PFSK-1 (cell line): ENCODE data around the gene KEAP1.

Experiments
- FOXP2 ChIP-seq: optimal IDR thresholded peaks from 2 replicates; pipeline ENCODE3; 2011; ENCODE audit warnings: borderline replicate concordance, control low read depth, inconsistent platforms; ENCODE audit not compliant: insufficient read depth; ENCODE audit errors: extremely low read length, extremely low read depth
- POLR2AphosphoS5 ChIP-seq: IDR thresholded peaks from 2 replicates; pipeline ENCODE4 v1.6.1; 2012; ENCODE audit warnings: low read depth, mild to moderate bottlenecking, control low read depth, low read length, moderate library complexity
- REST ChIP-seq, 2 experiments: IDR thresholded peaks; 2 replicates each; pipeline versions ENCODE4 v1.6.1 to v1.8.0; 2011 to 2012; ENCODE audit warnings: low read depth in 2 of 2, low read length in 2 of 2, control low read depth in 1 of 2, inconsistent platforms in 1 of 2, mild to moderate bottlenecking in 1 of 2, moderate library complexity in 1 of 2; ENCODE audit not compliant: insufficient read depth in 1 of 2
- SIN3A ChIP-seq: IDR thresholded peaks from 2 replicates; pipeline ENCODE4 v1.6.1; 2012; ENCODE audit warnings: mild to moderate bottlenecking, low read length, moderate library complexity, borderline replicate concordance; ENCODE audit not compliant: insufficient read depth
- TAF1 ChIP-seq: IDR thresholded peaks from 2 replicates; pipeline ENCODE4 v1.6.1; 2012; ENCODE audit warnings: low read length, control low read depth, borderline replicate concordance; ENCODE audit not compliant: insufficient read depth

Gene KEAP1

DNA sequence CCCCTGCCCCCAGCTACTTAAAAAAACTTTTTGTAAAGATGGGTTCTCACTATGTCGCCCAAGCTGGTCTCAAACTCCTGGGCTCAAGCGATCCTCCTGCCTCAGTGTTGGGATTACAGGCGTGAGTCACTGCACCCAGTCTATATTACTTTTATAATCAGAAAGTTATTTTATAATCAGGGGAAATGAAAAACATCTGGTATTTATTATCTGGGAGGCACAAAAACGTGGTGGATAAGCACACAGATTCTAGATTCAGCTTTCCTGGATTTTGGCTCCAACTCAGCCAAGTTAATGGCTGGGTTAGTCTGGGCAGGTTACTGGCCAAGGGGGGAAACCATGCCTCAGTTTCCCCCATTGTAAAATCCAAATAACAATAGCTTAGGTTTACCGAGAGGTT lies 24.7 kb downstream of the KEAP1 start:
- no peak for TF ChIP-seq SIN3A
- TF ChIP-seq TAF1 = no peak
- TF ChIP-seq REST (IDR thresholded peaks at IDR 0.05; ENCODE audit: insufficient read depth in 1 of 2, low read depth in 2 of 2, low read length in 2 of 2) = no peak
- no peak for TF ChIP-seq FOXP2
- no peak for TF ChIP-seq POLR2AphosphoS5

DNA sequence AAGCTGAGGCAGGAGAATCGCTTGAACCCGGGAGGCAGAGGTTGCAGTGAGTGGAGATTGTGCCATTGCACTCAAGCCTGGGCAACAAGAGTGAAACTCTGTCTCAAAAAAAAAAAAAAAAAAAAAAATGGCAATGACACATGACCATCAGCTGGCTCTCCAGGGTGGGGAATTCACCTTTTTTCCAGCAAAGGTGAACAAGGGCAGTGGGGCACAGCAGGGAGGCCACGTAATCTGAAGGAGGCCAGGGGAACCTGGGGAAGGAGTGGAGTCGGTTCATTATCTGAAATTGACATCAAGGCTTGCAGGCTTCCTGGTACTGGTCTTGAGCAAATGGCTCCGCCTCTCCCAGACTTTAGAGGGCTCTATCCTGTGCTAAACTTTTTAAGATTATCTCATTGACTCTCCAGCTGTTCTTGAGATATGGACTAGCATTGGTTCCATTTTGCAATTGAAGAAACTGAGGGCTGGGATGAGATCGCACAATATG lies 28.1 kb downstream of the KEAP1 start:
- TF ChIP-seq SIN3A = no peak
- TF ChIP-seq REST (IDR thresholded peaks at IDR 0.05; ENCODE audit: insufficient read depth in 1 of 2, low read depth in 2 of 2, low read length in 2 of 2) = no peak
- no peak for TF ChIP-seq TAF1
- TF ChIP-seq FOXP2 = no peak
- TF ChIP-seq POLR2AphosphoS5 = no peak

- no peak for TF ChIP-seq SIN3A
- TF ChIP-seq POLR2AphosphoS5 = no peak
- no peak for TF ChIP-seq FOXP2
- no peak for TF ChIP-seq TAF1
- TF ChIP-seq REST (IDR thresholded peaks at IDR 0.05; ENCODE audit: insufficient read depth in 1 of 2, low read depth in 2 of 2, low read length in 2 of 2) = no peak
Observed at GRCh38 chr19:10473192-10473591, 30.0 kb downstream of the KEAP1 start.

GRCh38 chr19:10471909-10472308 lies 31.2 kb downstream of the KEAP1 start:
- no peak for TF ChIP-seq POLR2AphosphoS5
- TF ChIP-seq TAF1 = no peak

DNA sequence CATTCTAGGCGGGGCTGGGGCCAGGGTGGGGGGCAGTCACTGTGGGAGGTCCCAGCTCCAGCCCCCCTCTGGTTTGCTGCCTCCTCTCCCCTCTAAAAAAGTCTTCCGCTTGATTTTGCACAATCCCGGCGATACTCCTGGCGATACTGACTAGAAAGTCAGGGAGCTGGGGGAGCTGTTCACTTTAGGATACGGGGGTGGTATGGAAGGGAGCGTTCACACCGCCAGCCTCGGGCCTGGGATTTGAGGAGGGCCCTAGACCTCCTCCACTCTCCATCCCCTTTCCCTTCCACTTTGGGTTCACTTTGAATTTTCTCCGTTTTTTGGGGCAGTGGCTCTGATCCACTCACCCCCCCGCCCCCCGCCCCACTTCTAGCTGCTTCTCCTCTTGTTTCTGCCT lies 35.0 kb downstream of the KEAP1 start:
- no peak for TF ChIP-seq POLR2AphosphoS5
- no peak for TF ChIP-seq REST (IDR thresholded peaks at IDR 0.05; ENCODE audit: insufficient read depth in 1 of 2, low read depth in 2 of 2, low read length in 2 of 2)
- TF ChIP-seq SIN3A = no peak
- TF ChIP-seq TAF1 = no peak
- no peak for TF ChIP-seq FOXP2
